AG08396 (cell line): ENCODE results near the gene HEYL.

Source experiments
- DNase-seq: peaks from one replicate; pipeline ENCODE4 v3.0.0; 2012; ENCODE audit warnings: low spot score, mixed read lengths

The HEYL gene

GRCh38 chr1:39666772-39667171, 27.3 kb upstream of the HEYL start:
- no peak for DNase-seq

DNA sequence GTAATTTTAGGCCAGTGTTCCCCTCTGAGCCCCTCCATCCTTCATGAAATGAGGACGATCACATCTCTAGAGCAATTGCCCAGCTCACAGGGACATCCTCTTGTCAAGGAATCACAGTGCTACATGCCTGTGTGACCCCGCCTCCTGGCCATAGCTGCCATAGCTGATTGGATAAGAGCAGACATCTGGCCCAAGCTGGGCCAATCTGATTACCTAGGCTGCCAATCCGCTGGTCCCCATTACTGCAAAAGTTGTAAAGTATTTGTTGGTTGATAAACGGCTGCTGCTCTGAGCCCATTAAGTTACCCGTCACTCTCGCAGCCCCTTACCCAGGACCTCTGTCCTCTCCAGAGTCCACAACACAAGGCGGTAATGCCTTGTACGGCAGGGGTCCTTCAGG, 24.1 kb upstream of the HEYL start:
- DNase-seq = no peak

- DNase-seq = no peak
These were observed 23.4 kb upstream of the HEYL start for GRCh38 chr1:39662861-39663260.

- DNase-seq = no peak
These were observed 20.1 kb upstream of the HEYL start for GRCh38 chr1:39659538-39659937.

GRCh38 chr1:39659110-39659509, 19.7 kb upstream of the HEYL start:
- no peak for DNase-seq

- peak; percentile 72 for DNase-seq
These were observed 18.6 kb upstream of the HEYL start for GRCh38 chr1:39657923-39658485.

DNA sequence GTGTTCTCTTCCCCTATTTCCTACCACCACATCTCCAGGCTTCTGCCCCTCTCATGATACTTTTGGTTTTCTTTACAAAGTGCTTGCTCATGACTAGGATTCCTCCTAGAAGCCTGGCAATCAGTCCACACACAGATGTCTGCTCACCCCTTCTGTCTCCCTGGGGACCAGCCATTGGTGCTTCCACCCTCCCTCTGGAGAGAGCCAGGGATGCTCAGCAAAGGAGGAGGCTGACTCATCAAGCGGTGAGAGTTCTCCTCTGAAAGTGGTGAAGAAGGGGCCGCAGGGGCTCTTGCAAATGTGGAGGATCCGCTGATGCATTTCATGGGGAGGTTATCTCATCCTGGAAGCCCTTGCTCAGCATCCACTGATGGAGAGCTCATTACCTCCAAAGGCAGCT, 18.0 kb upstream of the HEYL start:
- no peak for DNase-seq

GRCh38 chr1:39656391-39656790, 16.9 kb upstream of the HEYL start:
- DNase-seq = no peak

- no peak for DNase-seq
These were observed 16.3 kb upstream of the HEYL start for GRCh38 chr1:39655578-39656268.

GRCh38 chr1:39654291-39654690, 14.8 kb upstream of the HEYL start:
- no peak for DNase-seq

DNA sequence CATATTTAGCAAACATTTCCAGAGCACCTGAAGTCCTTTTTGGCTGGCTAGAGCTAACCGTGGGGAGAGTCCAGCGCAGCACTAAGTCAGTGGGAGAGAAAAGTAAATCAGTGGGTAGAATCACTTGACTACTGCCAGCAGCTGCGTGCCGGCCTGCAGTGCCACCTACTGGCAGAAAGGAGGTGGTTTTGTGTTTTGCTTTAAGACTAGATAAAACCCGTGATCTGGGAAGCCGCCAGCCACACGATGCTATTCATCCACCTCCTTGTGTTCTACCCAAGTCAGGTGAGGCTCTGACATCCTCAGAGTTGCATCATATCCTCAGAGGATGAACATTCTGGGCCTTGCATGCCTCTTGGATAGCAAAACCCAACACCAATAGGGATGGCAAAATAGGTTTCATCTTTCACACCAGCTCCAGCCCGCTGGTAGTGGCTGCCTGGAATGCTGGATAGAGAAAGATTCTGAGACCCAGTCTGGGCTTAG, 14.1 kb upstream of the HEYL start:
- DNase-seq = peak; percentile 72

- DNase-seq = no peak
These were observed 13.1 kb upstream of the HEYL start for GRCh38 chr1:39652554-39652953.

DNA sequence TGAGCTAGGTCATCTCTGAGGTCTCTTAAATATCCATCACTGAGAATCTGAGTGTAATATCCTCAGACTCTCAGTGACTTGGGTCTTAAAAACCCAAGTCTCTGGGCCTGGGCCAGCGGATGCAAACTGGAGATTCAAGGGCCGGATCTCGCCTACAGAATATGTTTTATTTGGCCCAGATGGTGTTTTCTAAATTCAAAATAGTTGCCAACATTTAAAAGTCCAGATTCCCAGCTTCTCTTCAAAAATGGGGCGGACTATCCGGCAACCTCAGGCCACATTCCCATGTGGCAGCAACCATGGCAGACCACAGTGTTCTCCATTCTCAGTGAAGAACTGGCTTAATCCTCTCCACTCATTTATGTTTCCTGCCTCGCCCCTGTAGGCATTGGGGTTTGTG, 12.7 kb upstream of the HEYL start:
- no peak for DNase-seq

DNA sequence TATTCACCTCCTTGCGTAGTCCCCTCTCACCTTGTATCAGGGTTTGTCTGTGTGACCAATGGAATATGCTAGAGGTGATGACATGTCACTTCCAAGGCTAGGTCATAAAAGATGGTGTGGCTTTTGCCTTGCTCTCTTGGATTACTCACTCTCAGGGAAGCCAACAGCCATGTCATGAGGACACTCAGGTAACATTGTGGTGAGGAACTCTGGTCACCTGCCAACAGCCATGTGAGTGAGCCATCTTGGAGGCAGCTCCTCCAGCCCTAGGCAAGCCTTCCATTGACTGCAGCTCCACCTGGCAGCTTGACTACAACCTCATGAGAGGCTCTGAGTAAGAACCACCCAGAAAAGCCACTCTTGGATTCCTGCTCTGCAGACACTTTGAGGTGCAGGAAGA, 11.0 kb upstream of the HEYL start:
- no peak for DNase-seq

DNA sequence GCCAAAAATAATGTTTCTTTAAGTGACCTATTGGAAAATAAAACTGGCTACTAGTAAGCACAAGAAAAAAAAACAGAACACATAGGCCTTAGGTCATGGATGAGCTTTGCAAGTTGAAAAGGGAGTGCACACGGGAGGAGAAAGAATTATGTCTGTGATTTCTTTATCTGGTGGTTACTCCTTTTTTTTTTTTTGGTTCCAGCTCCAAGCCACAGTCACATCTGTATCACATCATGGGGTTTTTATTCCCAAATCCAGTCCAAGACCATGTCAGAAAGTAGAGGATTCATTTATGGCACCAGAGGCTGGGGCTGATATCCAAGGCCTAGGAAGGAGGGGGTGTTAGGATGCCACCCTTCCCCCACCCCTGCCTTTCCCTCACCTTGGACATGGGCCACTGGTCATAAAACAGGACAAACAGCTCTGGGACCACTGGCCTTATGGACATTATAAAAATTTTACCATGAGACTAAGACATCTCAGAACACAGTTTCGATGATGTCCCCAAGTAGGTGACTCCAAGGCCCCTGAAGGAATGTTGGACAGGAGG, 10.3 kb upstream of the HEYL start:
- no peak for DNase-seq

DNA sequence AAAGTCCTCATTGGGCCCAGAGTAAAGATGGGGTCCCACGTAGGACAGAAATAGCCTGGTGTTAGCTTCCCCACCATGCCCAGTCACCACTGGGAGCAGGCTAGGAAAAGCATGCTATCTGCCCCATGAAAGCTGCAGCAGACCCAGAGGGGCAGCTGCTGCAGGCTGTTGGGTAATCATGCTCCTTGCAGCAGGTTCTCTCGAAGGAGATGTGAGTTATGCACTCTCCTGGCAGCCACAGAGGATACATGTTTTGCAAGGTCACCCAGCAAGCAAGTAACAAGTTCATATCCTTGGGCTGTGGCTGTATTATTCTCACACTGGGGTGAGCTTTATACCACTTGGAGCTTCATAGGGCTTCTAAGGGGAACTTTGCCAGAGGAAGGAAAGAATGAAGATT, 9.1 kb upstream of the HEYL start:
- no peak for DNase-seq

DNA sequence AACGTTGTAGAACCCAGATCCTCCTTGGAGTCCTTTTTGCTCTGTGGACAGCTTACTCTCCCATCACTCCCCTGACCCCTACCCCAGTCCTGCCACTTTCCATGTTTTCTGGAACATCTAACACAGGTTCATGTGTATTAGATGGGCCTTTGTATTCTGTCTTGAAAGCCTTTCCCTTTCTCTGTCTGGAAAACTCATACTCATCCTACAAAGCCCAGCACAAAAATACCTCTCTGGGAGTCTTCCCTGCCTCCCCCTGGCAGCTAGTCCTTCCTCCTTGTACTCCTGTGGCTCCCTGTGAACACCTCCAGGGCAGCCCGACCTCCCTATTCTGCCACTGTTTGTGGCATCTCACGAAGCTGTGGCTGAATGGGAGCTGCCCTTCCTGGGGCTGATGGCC, 7.8 kb upstream of the HEYL start:
- DNase-seq = no peak

- DNase-seq = peak; percentile 79
These were observed 7.0 kb upstream of the HEYL start for GRCh38 chr1:39646232-39647081.

- DNase-seq = no peak
These were observed 6.1 kb upstream of the HEYL start for GRCh38 chr1:39645411-39646043.

GRCh38 chr1:39643705-39644104, 4.3 kb upstream of the HEYL start:
- no peak for DNase-seq

- DNase-seq = peak; percentile 59
These were observed 3.4 kb upstream of the HEYL start for GRCh38 chr1:39642796-39643195.

DNA sequence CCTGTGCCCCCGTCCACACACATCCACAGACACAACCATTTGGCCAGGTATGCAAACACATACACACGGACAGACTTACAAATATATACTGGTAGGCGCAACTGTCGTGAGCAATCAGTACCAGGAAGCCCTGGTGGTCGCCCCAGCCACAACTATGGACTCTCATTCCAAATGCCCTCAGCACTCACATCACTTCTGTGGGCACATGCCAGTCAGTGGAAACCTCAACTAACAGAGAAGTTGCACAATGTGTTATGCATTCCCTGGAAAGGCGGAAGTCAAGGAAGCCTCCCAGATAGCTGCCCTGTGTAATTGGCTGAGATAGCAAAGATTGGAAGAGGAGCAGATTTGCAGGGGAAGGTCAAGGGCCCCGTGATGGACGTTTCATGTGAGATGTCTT, 1.4 kb upstream of the HEYL start:
- no peak for DNase-seq

- no peak for DNase-seq
These were observed 508 bp downstream of the HEYL start for GRCh38 chr1:39638965-39639304.
